ENCODE data around the gene LYSMD1. TPM values are rescaled to one million over a fixed set of nuclear protein-coding genes. Genes with fewer than 3 reads are reported as not detected.
A peak's percentile ranks its signal among the peaks of the same experiment; 100 is the strongest.
"Not testable (repeated sequence)": the region's sequence is repeated elsewhere in the genome, so short reads cannot be mapped to it uniquely, and the experiment has no call there.

The LYSMD1 gene
- total and polyA plus RNA-seq, 7 experiments from 2014 or later: 0.35 to 3.3 (median 1.4) TPM

DNA sequence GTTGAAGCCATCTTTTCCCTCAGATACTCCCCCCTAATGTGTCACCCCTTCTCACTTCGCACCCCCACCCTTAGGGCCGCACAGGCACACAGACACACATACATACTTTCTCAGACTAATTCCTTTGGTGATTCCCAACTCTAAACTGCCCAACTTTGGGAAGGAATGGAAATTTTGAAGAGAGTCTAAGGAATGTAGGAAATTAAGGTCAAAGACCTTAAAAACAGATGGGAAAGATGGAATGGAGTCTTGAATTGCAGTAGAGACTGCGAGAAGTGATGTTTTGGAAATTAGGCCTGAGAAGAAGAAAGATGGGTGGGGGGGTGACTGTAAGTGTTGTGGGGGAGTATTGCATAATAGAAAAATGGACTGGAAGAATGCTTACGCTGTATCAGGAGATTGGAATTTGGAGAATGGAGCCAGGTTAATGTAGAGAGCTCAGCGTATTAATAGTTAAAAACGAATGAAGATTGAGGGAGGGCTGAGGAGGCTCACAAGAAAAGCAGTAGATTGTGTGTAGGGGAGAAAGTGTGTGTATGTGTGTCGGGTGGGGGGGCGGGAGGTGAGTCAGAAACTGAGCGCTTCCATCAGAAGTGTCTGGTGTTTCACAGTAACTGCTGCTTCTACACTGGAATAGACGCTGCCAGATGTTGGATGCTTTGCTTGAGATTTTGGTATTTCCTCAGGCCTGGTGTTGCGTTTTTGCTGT, 34.3 kb upstream of the LYSMD1 start:
- H3K4me1 Mint-ChIP-seq: peaks cover 39 to 69% (median 54%) of the 10 kb centered on the region in 7 donors
- peaks cover 0 to 17% (median 5%) of the 10 kb centered on the region in 5 donors for H3K36me3 Mint-ChIP-seq
- intact Hi-C loops (cut with micrococcal nuclease): loop anchor here (2.0 kb wide), 4 partner anchors 35 to 563 kb away; partner anchors contain the start of genes LYSMD1 (in 1 of the 2), MRPL9 (in 1 of the 2), PSMB4 (in 1 of the 2) and TNFAIP8L2 (in 1 of the 2)
- DNase-seq: peak in 1 of 9 donors; percentile 24
- ChIA-PET POLR2A (interaction anchor here (0.6 to 1.2 kb wide), 6 partner anchors 41 to 203 kb away, joined by 3 to 4 read pairs (median 4); partner anchors contain the start of genes GABPB2 and TNFAIP8L2), CTCF (interaction anchor here (0.6 to 1.0 kb wide), 3 partner anchors 25 to 667 kb away, joined by 3 to 11 read pairs (median 3); no protein-coding TSS in a partner anchor)
- H3K27ac Mint-ChIP-seq: peak overlapping the region; percentile 95 to 99 (median 98)
- H3K9me3 ChIP-seq (ENCODE audit: control insufficient read depth in 2 of 3, low read length in 3 of 3): no peaks in the 10 kb centered on the region
- peak overlapping the region; percentile 88 for H3K27ac ChIP-seq (ENCODE audit: low read depth, low read length)
- peak overlapping the region; percentile 93 to 100 (median 98) for H3K4me3 Mint-ChIP-seq
- H3K4me3 ChIP-seq (ENCODE audit: low read length): peak overlapping the region; percentile 83
- H3K27me3 Mint-ChIP-seq: peaks cover 0 to 6% (median 0%) of the 10 kb centered on the region in 5 donors
- ATAC-seq: no peak
- peaks cover 11% of the 10 kb centered on the region in 2 donors for H3K4me1 ChIP-seq (ENCODE audit: control insufficient read depth in 2 of 2, insufficient read depth in 2 of 2, low read length in 2 of 2)
- H3K36me3 ChIP-seq (ENCODE audit: control insufficient read depth in 2 of 3, insufficient read depth in 3 of 3, low read length in 3 of 3): peaks cover 0 to 12% (median 0%) of the 10 kb centered on the region in 3 experiments
- peaks cover 0 to 6% (median 0%) of the 10 kb centered on the region in 11 donors for H3K9me3 Mint-ChIP-seq
- H3K27me3 ChIP-seq (ENCODE audit: control insufficient read depth in 2 of 2, insufficient read depth in 2 of 2, low read length in 2 of 2): no peaks in the 10 kb centered on the region

DNA sequence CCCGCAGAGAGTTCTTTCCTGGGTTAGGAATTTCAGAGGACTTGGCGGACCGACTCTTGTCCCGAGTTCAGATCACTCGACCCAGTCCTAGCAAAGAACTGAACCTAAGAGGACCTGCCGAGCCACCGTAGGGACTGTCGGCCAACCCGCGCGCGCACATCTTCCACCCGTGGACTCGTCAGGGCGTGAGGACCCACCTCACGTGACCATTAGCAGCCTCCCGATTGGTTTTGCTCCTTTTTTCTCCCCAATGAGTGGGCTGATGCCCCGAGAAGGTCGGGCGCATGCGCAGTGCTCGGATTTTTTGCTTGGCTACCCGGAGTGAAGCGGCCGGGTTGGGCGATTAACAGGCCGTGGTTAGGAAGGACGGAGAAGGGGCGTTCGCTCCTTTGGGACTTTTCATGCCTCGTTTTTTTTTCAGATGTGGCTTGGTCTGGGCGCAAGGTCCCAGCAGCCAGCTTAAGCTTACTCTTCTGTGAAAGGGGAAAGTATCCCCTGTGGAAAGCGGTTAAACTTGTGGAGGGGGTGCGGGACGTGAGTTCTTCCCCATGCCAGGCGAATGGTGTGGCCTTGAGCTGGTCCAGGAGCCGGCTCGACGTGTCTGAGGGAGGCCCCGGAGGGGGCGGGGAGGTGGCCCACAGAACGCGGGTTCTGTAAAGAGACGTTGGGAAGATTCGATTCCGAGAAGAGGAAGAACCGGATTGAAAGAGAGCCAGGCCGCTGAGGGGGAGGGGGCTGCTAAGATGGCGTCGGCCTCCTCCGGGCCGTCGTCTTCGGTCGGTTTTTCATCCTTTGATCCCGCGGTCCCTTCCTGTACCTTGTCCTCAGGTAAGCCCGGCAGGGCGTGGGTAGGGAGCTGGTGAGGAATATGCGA, 32.8 kb upstream of the LYSMD1 start, which contains the start of gene PIP5K1A:
PIP5K1A (plus strand) TSS at position 299 of the 874 bp plus-strand sequence; CDS start at position 744, 445 bp downstream.
- peak; percentile 98 for ATAC-seq

DNA sequence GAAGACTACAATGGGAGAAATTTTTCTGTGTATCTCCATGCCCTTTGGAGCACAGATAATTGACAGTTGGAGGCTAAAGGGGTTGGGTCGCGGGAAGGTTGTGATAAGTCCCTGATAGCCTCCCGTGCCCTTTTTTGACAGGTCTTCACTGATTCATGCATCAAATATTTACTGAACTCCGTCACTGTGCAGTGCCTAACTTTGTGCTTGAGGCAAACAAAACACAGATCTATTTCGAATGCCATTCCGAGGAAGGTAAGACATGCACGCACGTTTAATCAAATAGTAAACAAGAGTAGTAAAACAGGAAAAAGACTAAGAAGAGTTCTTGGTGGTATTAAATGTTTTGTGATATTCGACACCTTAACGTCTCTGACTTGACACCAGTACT, 32.2 kb upstream of the LYSMD1 start:
- Mint-ChIP-seq H3K4me3 (peak overlapping the region; percentile 93 to 100 (median 98)), H3K4me1 (peaks cover 31 to 53% (median 46%) of the 10 kb centered on the region in 7 donors), H3K27me3 (peaks cover 0 to 13% (median 0%) of the 10 kb centered on the region in 5 donors), H3K27ac (peak overlapping the region; percentile 95 to 99 (median 98)), H3K9me3 (peaks cover 0 to 6% (median 0%) of the 10 kb centered on the region in 11 donors), H3K36me3 (peaks cover 0 to 15% (median 4%) of the 10 kb centered on the region in 5 donors)
- ATAC-seq: no peak
- DNase-seq: no peak
- CTCF ChIA-PET: interaction anchor here (1.1 kb wide), 1 partner anchor 142 kb away, joined by 3 read pairs; no protein-coding TSS in a partner anchor
- Histone ChIP-seq H3K9me3 (ENCODE audit: control insufficient read depth in 2 of 3, low read length in 3 of 3) (no peaks in the 10 kb centered on the region), H3K27ac (ENCODE audit: low read depth, low read length) (peak overlapping the region; percentile 88), H3K27me3 (ENCODE audit: control insufficient read depth in 2 of 2, insufficient read depth in 2 of 2, low read length in 2 of 2) (no peaks in the 10 kb centered on the region), H3K4me1 (ENCODE audit: control insufficient read depth in 2 of 2, insufficient read depth in 2 of 2, low read length in 2 of 2) (peaks cover 11% of the 10 kb centered on the region in 2 donors), H3K36me3 (ENCODE audit: control insufficient read depth in 2 of 3, insufficient read depth in 3 of 3, low read length in 3 of 3) (peaks cover 0 to 7% (median 0%) of the 10 kb centered on the region in 3 experiments), H3K4me3 (ENCODE audit: low read length) (peak overlapping the region; percentile 83)
- intact Hi-C loops (cut with micrococcal nuclease): loop anchor here (1.0 to 2.0 kb wide), 14 partner anchors 8 to 565 kb away; partner anchors contain the start of genes LYSMD1 (in 2 of the 2), PSMB4 (in 2 of the 2), VPS72 (in 2 of the 2) and MRPL9 (in 1 of the 2)
- POLR2A ChIA-PET: no interaction called here

More for the DNA sequence above, 32.8 kb upstream of the LYSMD1 start, which contains the start of gene PIP5K1A:
- Mint-ChIP-seq H3K27ac (peak within 1 kb of the TSS; percentile 95 to 99 (median 98)), H3K36me3 (peaks cover 0 to 15% (median 4%) of the 10 kb centered on the region in 5 donors), H3K4me3 (peak within 1 kb of the TSS; percentile 93 to 100 (median 98)), H3K9me3 (peaks cover 0 to 6% (median 0%) of the 10 kb centered on the region in 11 donors), H3K4me1 (peaks cover 31 to 56% (median 46%) of the 10 kb centered on the region in 7 donors), H3K27me3 (peaks cover 0 to 12% (median 0%) of the 10 kb centered on the region in 5 donors)
- Histone ChIP-seq H3K4me1 (ENCODE audit: control insufficient read depth in 2 of 2, insufficient read depth in 2 of 2, low read length in 2 of 2) (peaks cover 11% of the 10 kb centered on the region in 2 donors), H3K9me3 (ENCODE audit: control insufficient read depth in 2 of 3, low read length in 3 of 3) (no peaks in the 10 kb centered on the region), H3K27ac (ENCODE audit: low read depth, low read length) (peak within 1 kb of the TSS; percentile 88), H3K4me3 (ENCODE audit: low read length) (peak within 1 kb of the TSS; percentile 83), H3K27me3 (ENCODE audit: control insufficient read depth in 2 of 2, insufficient read depth in 2 of 2, low read length in 2 of 2) (no peaks in the 10 kb centered on the region), H3K36me3 (ENCODE audit: control insufficient read depth in 2 of 3, insufficient read depth in 3 of 3, low read length in 3 of 3) (peaks cover 0 to 10% (median 0%) of the 10 kb centered on the region in 3 experiments)
- intact Hi-C loops (cut with micrococcal nuclease): loop anchor here (1.0 to 2.0 kb wide), 13 partner anchors 8 to 564 kb away; partner anchors contain the start of genes LYSMD1 (in 2 of the 2), PSMB4 (in 2 of the 2), VPS72 (in 2 of the 2) and MRPL9 (in 1 of the 2)
- DNase-seq: peak; percentile 96 to 99 (median 97)
- ChIA-PET CTCF (interaction anchor here (0.9 kb wide), 1 partner anchor 24 kb away, joined by 3 read pairs; no protein-coding TSS in a partner anchor), POLR2A (interaction anchor here (0.7 to 1.5 kb wide), 9 partner anchors 9 to 152 kb away, joined by 3 to 17 read pairs (median 3); partner anchors contain the start of genes VPS72 and ZNF687)

DNA sequence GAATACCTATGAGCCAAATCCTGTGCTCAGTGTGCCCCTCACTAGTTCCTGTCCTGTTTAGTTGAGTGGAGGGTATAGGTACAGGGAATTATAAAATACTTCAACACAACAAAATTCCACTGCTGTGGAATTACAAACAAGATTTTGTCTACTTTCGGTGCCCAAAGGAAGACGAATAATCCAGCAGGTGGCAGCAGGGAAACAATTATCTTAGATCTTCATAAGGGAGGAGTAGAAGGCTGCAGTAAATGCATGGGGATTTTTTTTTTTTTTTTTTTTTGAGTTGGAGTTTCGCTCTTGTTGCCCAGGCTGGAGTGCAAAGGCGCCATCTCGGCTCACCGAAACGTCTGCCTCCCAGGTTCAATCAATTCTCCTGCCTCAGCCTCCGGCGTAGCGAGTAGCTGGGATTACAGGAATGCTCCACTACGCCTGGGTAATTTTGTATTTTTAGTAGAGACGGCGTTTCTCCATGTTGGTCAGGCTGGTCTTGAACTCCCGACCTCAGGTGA, 30.6 kb upstream of the LYSMD1 start:
- Histone ChIP-seq H3K27me3 (ENCODE audit: control insufficient read depth in 2 of 2, insufficient read depth in 2 of 2, low read length in 2 of 2) (no peaks in the 10 kb centered on the region), H3K27ac (ENCODE audit: low read depth, low read length) (no peak overlapping the region), H3K4me1 (ENCODE audit: control insufficient read depth in 2 of 2, insufficient read depth in 2 of 2, low read length in 2 of 2) (peaks cover 10 to 11% of the 10 kb centered on the region in 2 donors), H3K9me3 (ENCODE audit: control insufficient read depth in 2 of 3, low read length in 3 of 3) (no peaks in the 10 kb centered on the region), H3K36me3 (ENCODE audit: control insufficient read depth in 2 of 3, insufficient read depth in 3 of 3, low read length in 3 of 3) (no peaks in the 10 kb centered on the region), H3K4me3 (ENCODE audit: low read length) (no peak overlapping the region)
- DNase-seq (peak in 7 of 9 donors; percentile 47 to 67 (median 60)), ATAC-seq (peak; percentile 31)
- H3K27me3 Mint-ChIP-seq: peaks cover 0 to 14% (median 0%) of the 10 kb centered on the region in 5 donors
- H3K4me3 Mint-ChIP-seq: peak overlapping the region in 9 of 10 donors; percentile 5 to 70 (median 44)
- CTCF ChIA-PET: interaction anchor here (0.6 kb wide), 1 partner anchor 172 kb away, joined by 4 read pairs; no protein-coding TSS in a partner anchor
- peaks cover 0 to 6% (median 0%) of the 10 kb centered on the region in 11 donors for H3K9me3 Mint-ChIP-seq
- POLR2A ChIA-PET: interaction anchor here (0.7 kb wide), 1 partner anchor 95 kb away, joined by 7 read pairs; no protein-coding TSS in a partner anchor
- peak overlapping the region in 3 of 9 donors; percentile 24 to 75 (median 43) for H3K27ac Mint-ChIP-seq
- H3K4me1 Mint-ChIP-seq: peaks cover 23 to 42% (median 37%) of the 10 kb centered on the region in 7 donors
- intact Hi-C loops (cut with micrococcal nuclease): loop anchor here (1.0 to 2.0 kb wide), 3 partner anchors 55 to 144 kb away; partner anchors contain the start of gene PI4KB (in 1 of the 2)
- peaks cover 0 to 15% (median 3%) of the 10 kb centered on the region in 5 donors for H3K36me3 Mint-ChIP-seq

DNA sequence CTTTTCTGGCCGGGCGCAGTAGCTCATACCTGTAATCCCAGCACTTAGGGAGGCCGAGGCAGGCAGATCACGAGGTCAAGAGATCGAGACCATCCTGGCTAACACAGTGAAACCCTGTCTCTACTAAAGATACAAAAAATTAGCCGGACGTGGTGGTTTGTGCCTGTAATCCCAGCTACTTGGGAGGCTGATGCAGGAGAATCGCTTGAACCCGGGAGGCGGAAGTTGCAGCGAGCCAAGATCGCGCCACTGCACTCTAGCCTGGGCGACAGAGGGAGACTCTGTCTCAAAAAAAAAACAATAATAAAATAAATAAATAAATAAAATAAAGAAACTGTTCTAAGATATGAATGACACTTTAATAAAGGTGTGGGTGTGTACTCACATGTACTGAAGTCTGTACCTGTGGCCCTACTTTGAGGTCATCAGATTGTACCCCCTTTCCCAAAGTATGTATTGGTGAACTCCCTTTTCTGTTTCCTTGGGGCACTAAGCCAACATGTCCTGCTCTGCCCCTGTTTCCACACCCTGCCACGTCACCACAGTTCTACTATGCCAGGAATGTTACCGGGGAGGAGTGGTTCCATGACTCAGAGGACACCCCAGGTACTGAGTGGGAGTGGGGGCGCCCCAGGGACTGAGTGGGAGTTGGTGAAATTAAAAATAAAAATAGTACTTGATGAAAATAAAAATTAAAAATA, 29.3 kb upstream of the LYSMD1 start:
- CTCF ChIA-PET: interaction anchor here (1.0 kb wide), 1 partner anchor 57 kb away, joined by 5 read pairs; no protein-coding TSS in a partner anchor
- peaks cover 24 to 41% (median 38%) of the 10 kb centered on the region in 7 donors for H3K4me1 Mint-ChIP-seq
- H3K9me3 Mint-ChIP-seq: not testable (repeated sequence)

More for the DNA sequence above, 29.3 kb upstream of the LYSMD1 start:
- H3K4me3 ChIP-seq (ENCODE audit: low read length); H3K36me3 ChIP-seq (ENCODE audit: control insufficient read depth in 2 of 3, insufficient read depth in 3 of 3, low read length in 3 of 3); H3K27ac Mint-ChIP-seq; H3K27me3 ChIP-seq (ENCODE audit: control insufficient read depth in 2 of 2, insufficient read depth in 2 of 2, low read length in 2 of 2); ATAC-seq; H3K9me3 ChIP-seq (ENCODE audit: control insufficient read depth in 2 of 3, low read length in 3 of 3); intact Hi-C loops (cut with micrococcal nuclease); H3K27ac ChIP-seq (ENCODE audit: low read depth, low read length); DNase-seq; H3K4me3 Mint-ChIP-seq: not testable (repeated sequence)
- POLR2A ChIA-PET: interaction anchor here (0.6 to 1.0 kb wide), 3 partner anchors 34 to 196 kb away, joined by 4 read pairs; no protein-coding TSS in a partner anchor
- peaks cover 10 to 16% of the 10 kb centered on the region in 2 donors for H3K4me1 ChIP-seq (ENCODE audit: control insufficient read depth in 2 of 2, insufficient read depth in 2 of 2, low read length in 2 of 2)
- Mint-ChIP-seq H3K36me3 (peaks cover 0 to 15% (median 3%) of the 10 kb centered on the region in 5 donors), H3K27me3 (peaks cover 0 to 14% (median 0%) of the 10 kb centered on the region in 5 donors)
